ENCODE data around the gene SELE.

SELE gene, protein sequence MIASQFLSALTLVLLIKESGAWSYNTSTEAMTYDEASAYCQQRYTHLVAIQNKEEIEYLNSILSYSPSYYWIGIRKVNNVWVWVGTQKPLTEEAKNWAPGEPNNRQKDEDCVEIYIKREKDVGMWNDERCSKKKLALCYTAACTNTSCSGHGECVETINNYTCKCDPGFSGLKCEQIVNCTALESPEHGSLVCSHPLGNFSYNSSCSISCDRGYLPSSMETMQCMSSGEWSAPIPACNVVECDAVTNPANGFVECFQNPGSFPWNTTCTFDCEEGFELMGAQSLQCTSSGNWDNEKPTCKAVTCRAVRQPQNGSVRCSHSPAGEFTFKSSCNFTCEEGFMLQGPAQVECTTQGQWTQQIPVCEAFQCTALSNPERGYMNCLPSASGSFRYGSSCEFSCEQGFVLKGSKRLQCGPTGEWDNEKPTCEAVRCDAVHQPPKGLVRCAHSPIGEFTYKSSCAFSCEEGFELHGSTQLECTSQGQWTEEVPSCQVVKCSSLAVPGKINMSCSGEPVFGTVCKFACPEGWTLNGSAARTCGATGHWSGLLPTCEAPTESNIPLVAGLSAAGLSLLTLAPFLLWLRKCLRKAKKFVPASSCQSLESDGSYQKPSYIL

DNA sequence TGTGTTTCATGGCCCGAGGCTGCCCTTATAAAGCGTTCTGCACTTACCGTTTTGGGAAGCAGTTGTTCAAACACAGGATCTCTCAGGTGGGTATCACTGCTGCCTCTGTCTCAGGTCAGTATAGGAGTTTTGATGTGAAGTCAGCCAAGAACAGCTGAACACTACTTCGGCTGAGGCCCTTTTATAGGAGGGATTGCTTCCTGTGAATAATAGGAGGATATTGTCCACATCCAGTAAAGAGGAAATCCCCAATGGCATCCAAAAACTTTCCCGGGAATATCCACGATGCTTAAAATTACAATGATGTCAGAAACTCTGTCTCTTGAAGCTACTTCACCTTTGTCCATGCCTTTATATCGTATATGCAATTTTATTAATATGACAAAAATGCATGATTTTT, at the start of gene SELE:
TSS of gene SELE (minus strand) at position 156 of the 400 bp plus-strand sequence. CDS start 467 bp downstream, outside the sequence.
- no peak for FAIRE-seq

DNA sequence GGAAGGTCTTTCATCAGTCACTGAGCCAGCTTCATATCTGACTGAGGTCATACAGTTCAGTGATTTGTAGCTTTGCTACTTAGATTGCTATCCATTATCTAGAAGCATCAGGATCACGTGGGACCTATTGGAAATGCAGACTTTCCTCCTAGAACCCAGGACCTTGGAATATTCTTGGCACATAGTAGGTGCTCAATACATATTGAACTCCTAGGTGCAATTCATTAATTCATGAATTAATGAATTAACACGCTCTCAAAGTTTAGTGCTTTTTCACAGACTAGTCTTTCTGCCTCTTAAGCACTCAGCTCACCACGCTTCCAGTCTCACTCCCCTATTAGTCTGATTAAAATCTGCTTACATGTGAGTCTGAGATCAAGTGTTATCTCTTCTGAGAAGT, 48.7 kb upstream of the SELE start:
- FAIRE-seq = no peak

DNA sequence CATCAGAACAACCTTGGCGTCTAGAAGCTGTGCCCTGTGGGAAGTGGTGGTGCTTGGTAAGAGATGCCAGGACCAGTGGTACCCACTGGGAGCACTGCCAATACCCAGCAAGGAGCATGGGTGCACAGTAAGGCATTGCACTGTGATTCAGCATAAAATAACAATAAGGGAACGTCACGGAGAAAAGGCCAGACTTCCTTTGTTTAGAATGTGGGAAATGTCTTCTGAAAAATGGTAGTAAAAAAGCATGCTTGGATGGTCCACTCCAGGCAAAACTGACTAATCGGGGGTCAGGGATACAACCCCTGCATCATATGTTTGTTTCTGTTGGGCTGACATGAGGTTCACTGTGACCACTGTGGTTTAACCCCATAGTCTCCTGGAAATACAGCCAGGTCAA, 46.1 kb upstream of the SELE start:
- FAIRE-seq = no peak

DNA sequence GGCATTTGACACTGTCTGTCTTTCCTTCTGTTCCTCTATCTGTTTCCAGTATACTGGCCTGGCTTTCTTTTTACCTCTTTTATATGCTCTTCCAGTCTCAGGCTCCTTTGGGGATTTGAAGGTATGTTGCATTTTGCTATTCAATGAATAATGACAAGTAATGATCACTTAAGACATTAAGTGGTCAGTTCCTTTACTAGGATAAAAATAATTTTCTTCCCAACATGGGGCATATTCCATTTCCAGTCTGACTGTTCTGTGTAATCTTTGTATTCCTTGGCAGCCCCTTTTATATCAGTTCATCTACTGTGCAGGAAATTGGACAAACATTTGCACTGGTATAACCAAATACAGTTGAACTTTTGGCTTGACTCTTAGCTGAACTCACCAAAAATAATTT, 45.3 kb upstream of the SELE start:
- no peak for FAIRE-seq

DNA sequence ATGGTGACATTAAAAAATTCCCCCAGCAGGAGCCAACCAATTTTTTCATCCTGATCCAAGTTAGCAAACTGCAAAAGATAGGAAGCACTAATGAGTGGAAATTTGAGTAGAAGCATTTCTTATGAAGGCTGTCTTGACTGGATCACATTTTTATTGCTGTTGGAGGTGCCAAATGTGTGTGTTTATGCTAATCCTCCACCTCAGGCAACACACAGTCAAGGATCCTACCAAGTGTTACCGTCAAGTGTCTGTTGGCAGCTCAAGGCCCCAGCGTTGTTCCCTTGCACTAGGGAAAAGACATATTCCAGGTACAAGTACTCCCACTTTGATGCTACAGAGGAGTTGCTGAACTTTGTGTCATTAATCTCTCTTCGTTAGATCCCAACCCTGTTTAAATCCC, 42.6 kb upstream of the SELE start:
- no peak for FAIRE-seq

DNA sequence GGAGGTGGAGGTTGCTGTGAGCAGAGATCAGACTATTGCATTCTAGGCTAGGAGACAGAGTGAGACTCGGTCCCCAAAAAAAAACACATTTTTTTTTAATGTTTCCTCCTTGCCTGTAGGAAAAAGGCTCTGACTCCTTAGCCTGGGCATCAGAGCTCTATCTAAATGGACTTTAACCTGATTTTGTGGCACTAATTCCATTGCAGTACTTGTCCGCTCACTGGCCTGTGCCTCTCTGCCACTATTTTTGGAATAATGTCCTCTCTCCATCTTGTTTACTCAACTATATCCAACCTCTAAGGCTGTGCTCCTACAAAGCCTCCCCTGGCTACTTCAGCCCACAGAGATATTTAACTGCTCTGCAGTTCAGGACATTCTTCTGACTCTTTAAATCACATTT, 34.3 kb upstream of the SELE start:
- no peak for FAIRE-seq

DNA sequence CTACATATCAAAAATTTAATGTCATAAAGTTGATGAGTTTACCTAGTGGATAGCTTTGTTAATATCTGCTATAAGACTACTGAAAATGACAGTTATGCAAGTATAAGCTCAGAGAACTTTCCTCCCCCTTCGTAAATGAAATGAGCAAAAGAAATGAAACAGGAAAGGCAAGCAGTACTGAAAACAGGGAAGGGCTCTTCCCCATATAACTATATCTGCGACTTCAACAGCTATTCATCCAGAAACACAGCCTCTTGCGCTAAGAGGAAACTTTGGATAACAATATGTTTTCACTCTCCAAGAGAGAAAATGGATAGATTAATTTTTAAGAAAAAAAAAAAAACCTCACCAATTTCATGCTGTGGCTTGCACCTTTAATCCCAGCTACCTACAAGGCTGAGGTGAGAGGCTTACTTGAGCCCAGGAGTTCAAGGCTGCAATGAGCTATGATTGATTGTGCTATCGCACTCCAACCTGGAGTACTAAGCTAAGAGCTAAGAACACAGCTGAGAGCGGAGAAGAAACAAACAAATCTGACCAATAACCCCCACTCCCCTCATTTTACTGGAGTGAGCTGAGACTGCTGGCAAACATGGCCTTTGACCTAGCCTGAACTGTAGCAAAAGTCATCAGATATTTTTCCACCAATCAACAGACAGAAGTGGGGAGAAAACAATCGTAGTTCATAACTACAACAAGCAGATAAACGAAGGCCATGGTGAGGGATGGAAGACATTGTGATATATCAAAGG, 31.9 kb upstream of the SELE start:
- FAIRE-seq = no peak

DNA sequence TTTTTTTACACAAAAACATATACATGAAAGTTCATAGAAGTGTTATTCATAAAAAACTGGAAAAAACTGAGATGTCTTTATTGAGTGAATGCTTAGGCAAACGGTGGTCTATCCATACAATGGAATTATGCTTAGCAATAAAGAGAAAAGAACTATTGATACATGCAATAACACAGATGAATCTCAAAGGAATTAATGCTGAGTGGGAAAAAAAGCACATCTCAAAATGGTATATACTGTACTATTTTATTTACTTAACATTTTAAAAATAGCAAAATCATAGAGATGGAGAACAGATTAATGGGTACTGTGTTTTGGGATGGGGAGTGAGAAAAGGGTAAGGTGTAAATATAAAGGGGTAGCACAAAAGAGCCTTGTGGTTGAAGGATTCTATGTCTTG, 31.0 kb upstream of the SELE start:
- no peak for FAIRE-seq

DNA sequence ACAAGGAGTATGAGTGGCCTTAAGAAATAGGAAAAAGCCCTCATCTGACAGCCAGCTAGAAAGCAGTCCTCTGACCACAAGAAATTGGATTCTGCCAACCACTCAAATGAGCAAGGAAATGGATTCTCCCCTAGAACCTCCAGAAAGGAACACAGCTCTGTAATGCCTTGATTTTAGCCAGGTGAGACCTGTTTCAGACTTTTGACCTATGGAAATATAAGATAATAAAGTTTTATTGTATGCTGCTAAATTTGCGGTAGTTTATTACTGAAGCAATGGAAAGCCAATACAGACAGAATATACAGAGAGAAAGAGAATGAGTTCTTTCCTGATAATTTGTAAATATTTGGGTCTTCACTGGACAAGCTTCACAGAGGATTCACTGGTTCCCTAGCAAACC, 28.8 kb upstream of the SELE start:
- no peak for FAIRE-seq

DNA sequence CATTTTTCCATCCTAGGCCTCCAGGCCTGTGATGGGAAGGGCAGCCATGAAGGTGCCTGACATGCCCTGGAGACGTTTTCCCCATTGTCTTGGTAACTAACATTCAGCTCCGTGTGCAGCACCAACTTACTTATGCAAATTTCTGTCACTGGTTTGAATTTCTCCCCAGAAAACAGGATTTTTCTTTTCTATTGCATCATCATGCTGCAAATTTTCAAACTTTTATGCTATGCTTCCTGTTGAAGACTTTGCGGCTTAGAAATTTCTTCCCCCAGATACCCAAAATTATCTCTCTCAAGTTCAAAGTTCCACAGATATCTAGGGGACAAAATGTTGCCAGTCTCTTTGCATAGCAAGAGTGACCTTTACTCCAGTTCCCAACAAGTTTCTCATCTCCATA, 25.2 kb upstream of the SELE start:
- FAIRE-seq = no peak

DNA sequence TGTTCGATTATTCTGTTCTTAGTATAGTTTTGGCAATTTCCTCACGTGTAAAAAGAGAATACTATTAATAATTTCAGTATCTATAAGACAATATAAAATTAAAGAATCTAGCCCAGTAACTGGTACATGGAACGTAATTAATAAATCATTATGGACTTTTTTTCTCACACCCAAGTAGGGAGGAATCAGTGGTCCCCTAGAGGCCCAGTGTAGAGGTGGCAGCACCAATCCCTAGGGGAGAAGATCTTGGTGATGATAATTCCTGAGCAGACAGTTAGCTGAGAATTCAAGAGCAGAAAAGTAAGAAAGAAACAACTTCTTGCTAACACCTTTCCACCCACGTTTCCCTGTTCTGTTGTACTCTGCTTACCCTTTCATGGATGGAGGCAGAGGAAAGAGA, 19.7 kb upstream of the SELE start:
- no peak for FAIRE-seq

DNA sequence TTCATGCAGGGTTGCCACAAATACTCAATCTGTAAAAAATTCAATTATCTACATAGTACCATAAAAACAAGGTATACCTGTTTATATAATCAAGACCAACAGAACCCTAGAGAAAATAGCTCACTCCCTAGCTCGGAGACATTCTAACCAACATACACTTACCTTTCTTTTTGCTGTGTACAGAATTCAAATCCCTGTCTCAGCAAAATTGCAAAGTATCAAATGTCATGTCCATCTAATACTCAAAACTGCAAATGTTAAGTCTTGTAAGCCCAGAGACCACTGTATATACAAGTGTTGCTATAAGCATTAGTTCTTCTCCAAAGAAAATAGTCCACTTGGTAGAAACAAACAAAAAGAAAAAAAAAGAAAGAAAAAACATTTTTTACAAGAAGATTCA, 16.2 kb upstream of the SELE start:
- FAIRE-seq = no peak

DNA sequence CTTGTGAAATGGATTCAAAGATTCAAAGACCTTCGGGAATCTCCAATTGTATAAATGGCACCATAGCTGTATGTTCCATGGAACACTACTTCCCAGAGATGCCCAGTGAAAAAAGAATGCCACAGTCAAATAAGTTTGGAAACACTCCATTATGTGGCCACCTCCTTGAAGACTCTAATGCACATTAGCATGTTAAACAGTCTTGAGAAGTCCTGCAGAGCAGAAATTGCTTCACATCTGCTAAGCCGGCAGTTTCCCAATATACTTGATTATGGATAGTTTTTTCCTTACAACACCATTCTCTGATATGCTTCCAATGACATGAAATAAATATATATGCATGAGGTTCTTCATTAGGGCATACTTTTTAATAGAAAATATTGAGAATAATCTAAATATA, 12.7 kb upstream of the SELE start:
- FAIRE-seq = no peak

DNA sequence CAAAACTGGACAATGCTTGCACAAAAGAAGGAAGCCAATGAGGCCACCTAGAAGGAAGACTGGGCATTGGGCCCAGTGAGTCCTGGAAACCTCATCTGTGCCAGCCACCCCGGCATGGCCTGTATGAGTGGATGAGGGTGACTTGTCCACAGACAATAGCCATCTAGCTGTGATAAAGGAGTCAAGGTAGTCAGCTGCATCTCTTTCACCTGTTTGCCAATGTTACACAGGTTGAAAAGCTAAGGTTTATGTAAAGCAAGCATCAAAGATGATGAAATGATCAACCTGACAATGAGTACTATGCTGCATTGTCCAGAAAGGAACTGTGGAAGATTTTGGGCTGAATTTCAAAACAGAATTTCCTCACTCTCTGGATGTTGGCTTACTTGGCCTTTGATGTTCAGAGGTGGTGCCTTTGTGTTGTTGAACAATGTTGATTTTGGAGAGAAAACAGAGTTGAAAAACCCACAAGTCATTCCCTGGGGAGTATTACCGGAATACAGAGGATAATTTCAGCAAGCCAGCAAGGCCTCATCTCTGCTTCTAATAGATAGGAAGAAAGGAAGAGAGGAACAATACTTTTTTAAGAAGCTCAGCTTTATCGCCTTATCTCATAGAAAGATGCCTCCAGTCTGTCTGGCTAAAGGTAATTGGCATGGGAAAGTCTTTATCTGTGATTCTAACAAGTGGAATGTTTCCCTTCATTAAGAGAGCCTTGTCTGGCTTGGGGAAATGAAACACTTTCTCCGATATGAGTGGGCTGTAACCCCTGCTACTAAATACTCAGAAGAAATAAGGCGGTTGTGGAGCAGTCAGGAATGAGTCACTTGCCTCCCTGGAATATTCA, 11.4 kb upstream of the SELE start:
- FAIRE-seq = no peak

DNA sequence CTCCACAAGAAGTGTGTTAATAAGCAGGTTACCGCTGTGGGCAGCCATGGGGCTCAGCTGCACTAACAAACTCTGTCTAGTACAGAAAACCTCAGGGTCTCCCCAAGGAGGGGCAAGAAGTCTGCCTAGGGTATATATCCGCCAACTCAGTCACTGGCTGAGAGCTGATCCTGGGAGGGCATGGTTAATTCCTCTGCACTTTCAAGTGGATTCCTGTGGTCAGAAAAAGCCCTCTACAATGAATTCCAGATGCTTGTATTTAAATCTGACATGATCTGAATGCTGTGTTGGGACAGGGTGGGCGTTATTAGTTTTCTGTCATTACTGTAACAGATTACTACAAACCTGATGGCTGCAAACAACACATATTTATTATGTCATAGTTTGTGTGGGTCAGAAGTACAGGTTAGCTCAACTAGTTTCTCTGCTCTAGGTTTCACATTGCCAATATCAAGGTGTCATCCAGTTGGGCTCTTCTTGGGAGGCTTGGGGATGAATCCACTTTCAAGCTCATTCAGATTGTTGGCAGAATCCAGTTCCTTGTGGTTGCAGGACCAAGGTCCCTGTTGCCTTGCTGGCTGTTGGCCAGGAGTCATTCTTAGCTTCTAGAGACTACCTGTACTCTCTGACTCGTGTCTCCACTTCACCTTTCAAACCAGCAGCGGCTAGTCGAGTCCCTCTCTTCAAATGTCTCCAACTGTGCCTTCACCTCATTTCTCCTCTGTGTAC, 8.0 kb upstream of the SELE start:
- FAIRE-seq = no peak

DNA sequence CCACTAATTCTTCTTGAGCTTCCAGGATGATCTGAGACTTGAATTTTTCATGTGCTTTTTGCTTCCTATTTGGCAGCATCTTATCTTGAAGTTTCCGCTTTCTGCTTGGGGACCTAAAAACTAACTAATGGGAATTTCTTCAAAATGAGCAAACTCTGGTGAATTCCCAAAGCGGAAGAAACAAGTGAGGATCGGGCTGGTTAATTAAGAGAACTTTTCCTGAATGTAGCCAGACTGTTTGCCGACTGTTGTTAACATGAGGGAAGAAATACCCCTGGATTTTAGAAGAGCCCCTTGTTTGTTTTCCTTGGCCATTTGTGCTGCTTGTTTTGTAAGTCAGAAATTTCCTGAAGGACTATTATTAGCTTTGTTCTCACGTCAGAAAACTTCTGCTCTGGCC, 6.1 kb upstream of the SELE start:
- FAIRE-seq = no peak

DNA sequence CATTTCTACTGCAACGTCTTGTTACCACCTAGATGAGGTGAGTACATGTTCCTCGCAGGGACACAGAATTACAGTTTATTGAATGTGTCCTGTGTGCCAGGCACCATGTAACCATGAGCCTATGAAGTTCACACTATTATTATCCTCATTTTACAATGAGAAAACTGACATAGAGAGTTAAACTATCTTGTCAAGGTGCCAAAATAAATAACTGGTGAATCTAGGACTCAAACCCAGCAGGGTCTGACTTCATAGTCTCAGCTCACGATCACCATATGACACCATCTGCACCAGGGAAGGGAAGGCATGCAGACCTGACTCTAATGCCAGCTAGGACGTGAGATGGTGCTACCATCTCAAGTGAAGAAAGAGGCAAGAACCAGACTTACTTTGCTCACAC, 2.4 kb downstream of the SELE start:
- FAIRE-seq = no peak

DNA sequence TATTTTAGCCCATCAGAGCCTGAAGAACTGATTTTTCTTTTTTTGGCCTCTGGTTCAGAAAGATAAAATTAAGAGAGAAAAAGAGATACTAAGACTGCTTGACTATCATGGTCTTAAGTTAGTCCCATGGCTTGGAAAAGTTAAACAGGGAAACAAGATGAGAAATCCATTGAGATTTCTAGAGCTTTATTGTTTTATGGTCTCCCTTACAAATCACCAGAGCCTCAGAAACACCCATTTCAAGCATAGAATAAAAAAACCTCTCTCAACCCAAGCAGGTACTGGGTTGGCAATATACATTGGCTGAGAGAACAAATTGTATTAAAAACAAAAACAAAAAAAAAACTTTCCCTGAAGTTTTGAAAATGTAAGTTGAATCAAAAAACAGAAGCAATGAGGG, 3.9 kb downstream of the SELE start:
- FAIRE-seq = no peak

DNA sequence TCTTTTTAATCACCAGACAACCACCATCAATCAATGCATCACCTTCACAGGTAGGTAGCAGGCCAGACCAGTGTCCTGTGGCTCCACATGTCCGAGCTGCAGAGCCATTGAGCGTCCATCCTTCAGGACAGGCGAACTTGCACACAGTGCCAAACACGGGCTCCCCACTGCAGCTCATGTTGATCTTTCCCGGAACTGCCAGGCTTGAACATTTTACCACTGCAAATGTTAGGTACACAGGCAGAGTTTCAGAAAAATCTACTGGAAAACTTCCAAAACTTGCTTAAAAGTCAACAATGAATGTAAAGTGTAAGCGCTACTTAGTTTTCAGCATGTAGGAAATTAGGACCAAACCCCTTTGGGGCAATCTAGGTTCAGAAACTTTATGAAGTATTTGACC, 6.6 kb downstream of the SELE start:
- no peak for FAIRE-seq

DNA sequence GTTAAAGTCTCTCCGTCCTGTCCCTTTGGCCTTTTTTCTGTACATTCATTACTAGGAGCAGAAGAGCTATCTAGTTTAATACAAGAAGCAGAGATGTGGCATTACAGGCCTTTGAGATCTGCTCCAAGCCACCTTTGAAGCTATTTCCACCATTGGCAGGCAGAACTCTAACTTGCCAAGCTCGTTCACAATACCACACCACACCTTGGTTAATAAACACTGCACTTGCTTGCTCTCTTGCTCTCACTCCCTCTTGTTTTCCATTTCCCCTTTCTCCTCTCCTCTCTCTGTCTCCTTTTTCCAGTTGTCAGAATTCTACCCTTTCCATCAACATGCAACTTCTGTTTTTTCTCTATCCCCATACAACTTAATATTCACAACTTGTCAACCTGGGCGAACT, 7.0 kb downstream of the SELE start:
- FAIRE-seq = no peak

DNA sequence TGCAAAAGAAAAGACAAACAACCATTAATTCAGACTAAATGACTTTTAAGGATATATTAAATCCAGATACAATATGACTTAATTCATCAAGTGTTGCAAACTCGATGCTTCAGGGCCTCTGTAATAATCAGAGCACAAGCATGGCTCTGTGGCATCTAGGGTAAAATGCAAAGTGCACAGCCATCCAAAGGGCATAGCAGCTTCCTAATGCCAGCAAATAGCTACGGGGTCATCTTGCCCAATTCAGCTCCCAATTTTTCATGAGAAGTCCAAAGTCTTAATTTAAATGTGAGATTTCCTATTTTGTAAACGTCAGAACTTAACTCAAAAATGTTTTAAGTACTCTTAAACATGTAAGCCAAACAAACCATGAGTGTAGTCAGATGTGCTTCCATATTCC, 7.9 kb downstream of the SELE start:
- no peak for FAIRE-seq

DNA sequence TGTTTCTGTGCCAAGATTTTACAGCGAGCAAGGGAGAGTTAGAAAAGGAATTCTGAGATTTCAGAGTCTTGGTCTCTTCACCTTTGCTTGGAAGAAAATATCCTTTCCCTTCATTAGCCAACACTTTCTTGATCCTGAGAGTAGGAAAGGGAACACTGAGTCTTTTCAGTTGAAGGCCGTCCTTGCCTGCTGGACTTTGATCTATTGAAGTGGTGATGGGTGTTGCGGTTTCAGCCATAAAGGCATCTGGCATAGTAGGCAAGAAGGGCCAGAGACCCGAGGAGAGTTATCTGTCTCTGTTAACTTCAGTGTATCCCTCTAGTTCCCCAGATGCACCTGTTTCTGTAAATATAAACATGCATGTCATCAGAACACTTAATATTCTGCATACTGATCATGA, 9.7 kb downstream of the SELE start:
- no peak for FAIRE-seq
